Urothelium cell line (cell line): Measurements from ENCODE around the gene SPATA45.
"Not testable (repeated sequence)": the region's sequence is repeated elsewhere in the genome, so short reads cannot be mapped to it uniquely, and the experiment has no call there.

Source experiments
- DNase-seq: peaks from one replicate; pipeline ENCODE4 v3.0.0; 2011; ENCODE audit warnings: low spot score, mixed read lengths
- FAIRE-seq: peaks from 2 replicates; lab custom pipeline; 2011; peaks lifted over from hg19 to GRCh38; lab: Jason Lieb, UNC

SPATA45 gene

DNA sequence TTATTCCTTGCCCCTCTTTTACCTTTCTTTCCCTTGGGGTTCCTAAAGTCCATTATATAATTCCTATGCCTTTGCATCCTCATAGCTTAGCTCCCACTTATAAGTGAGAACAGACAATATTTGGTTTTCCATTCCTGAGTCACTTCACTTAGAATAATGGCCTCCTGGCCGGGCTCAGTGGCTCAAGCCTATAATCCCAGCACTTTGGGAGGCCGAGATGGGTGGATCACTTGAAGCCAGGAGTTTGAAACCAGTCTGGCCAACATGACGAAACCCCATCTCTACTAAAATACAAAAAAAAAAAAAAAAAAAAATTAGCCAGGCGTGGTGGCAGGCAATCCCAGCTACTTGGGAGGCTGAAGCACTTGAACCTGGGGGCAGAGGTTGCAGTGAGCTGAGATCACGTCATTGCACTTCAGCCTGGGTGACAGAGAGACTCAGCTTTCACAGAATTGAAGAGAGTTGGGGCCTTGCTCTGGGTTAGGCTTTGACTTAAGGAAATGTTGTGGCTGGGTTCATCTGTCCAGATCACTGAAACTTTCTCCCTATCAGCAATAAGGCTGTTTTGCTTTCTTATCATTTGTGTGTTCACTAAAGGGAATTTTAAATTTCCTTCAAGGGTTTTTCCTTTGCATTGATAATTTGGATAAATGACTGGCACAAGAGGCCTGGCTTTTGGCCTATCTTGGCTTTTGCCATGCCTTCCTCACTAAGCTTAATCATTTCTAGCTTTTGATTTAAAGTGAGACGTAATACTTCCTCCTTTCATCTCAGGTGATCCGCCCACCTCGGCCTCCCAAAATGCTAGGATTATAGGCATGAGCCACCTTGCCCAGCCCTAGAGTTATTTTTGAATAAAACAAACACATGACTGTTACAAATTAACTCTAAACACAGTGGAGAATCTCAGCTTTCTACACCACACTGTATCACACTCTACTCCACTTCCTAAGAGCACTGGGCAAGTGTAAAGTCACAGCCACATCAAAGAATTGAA lies 13.9 kb downstream of the SPATA45 start:
- FAIRE-seq, DNase-seq: not testable (repeated sequence)

DNA sequence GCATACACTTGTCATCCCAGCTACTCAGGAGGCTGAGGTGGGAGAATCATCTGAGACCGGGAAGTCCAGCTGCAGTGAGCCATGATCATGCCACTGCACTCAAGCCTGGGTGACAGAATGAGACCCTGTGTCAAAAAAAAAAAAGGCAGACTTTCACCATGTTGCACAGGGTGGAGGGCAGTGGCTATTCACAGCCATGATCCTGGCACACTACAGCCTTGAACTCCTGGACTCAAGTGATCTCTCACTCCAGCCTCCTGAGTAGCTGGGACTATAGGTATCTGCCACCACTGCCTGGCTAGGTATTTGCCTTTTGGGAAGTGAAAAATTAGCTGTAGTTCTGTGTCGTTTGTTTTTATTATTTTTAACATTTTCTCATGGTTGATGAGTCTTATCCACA lies 19.1 kb downstream of the SPATA45 start:
- FAIRE-seq: no peak
- no peak for DNase-seq

DNA sequence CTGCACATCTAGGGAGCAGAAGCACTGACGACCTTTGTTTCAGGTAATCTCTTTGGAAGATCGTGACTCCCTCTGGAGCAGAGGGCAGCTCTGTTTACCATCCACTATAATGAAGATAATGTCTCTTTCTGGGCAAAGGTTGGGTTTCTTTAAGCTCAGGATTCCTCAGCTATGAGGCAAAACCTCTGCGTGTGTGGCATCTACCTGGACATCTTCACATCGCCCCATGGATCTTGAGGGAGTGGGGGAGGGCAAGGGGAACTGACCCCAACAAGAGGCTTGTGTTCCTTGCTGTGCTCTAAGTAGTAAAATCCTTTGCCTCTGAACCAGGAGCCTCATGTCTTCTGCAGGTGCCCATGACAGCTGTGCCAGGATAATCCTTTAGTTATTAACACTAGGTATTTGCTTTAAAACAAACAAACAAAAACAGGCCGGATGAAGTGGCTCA lies 19.6 kb downstream of the SPATA45 start:
- FAIRE-seq (no peak), DNase-seq (no peak)

- FAIRE-seq (no peak), DNase-seq (no peak)
Measured at GRCh38 chr1:212827171-212827776, 20.2 kb downstream of the SPATA45 start.

- DNase-seq (no peak), FAIRE-seq (no peak)
Measured at GRCh38 chr1:212825798-212826452, 21.5 kb downstream of the SPATA45 start.

GRCh38 chr1:212824201-212824600 lies 23.2 kb downstream of the SPATA45 start:
- DNase-seq (no peak), FAIRE-seq (no peak)

DNA sequence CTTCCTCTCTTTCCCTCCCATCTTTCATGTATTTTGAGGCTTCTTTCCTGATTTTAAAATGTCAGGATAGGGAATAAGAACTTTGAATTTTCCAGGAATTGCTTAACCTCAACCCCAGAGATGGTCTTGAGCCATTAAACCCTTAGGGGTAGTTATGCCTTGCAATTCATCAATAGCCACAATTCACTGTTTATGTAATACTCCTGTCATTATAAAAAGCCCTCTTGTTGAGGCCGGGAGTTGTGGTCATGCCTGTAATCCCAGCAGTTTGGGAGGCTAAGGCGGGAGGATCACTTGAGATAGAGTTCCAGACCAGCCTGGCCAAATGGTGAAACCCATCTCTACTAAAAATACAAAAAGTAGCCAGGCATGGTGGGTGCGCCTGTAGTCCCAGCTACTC lies 24.5 kb downstream of the SPATA45 start:
- no peak for FAIRE-seq

DNA sequence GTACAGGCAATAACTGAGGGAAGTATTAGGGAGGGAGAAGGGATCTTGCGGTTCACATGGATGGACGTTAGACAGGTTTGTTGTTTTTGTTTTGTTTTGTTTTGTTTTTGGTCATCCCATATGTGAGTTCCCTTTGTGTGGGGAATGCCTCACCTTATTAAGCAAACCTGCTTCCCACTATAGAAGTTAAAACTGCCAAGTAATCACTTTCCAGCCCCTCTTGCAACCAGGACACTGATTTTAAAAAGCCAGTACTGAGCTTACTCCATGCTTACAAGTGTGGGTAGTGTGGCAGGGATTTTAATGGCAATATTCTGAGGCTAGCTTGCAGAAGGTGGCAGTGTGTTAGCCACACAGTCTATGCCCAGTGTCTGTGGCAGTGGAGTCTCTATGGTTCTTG lies 26.5 kb downstream of the SPATA45 start:
- FAIRE-seq (no peak), DNase-seq (no peak)

More for the DNA sequence above, 24.5 kb downstream of the SPATA45 start:
- DNase-seq: no peak

DNA sequence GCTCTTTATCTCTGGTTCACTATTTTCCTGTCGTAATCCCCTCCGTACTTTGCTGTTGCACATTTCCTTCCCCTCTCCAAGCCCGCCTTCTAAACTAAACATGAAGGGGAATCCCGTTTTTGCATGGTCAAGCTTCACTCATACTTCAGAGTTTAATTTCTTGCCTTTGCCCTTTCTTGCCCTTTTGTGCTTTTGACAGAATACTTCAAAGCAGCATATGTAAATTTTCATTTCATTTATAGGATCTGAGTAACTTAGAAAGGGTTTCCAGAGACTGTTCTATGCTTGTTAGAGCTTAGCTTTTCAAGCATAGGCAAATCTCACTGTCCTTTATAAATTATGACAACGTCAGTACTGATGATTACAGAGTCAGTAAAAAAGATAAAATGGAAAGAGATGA lies 27.7 kb downstream of the SPATA45 start:
- FAIRE-seq (no peak), DNase-seq (no peak)

DNA sequence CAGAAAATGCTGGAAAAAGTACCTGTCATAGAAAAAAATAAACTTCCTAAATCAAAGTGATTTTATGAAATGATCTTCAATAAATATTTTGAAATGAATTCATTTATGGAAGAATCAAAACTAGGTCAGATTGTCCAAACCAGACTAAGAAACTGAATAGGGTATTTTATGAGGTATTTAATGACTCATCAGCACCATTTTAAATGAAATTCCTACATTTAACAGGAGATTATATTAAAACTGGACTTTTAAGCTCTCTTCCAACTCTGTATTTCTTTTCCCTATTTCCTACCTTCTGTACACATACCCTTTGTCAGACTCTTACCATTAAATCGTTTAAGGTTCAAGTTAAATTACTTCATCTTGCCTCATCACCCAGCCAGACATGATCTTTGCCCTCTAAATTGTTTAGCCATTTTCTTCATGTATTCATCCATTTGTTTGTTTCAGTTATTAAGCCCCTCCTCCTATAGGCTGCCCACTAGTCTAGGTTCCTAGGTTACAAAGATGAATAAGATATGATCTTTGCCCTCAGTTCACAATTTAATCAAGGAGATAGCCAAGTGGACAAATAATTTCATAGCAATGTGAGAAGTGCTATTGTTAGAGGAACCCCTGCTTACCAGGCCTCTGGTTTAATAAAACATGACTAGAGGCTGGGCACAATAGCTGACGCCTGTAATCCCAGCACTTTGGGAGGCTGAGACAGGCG lies 30.7 kb downstream of the SPATA45 start:
- FAIRE-seq: no peak

GRCh38 chr1:212814537-212815334 lies 32.7 kb downstream of the SPATA45 start:
- FAIRE-seq: no peak
- DNase-seq: no peak

More for the DNA sequence above, 30.7 kb downstream of the SPATA45 start:
- DNase-seq: no peak

DNA sequence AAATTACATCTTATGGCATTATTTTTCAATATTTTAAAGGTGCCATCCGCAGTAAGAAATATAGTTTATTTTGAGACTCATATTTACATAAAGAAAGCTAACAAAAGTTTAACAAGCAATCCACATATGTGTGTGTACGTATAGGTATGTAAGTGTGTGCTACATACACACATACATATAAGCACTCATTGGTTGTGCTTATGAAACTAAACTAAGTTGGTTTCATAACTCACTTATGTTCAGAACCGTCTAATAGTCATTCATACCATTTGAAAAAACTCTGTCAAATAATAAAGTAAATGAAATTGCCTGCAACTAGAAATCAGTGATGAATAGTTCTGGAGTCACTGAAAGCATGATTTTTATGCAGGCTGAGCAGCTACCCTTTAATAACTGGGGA lies 41.7 kb downstream of the SPATA45 start:
- DNase-seq (no peak), FAIRE-seq (no peak)

GRCh38 chr1:212797681-212798080 lies 49.8 kb downstream of the SPATA45 start:
- no peak for DNase-seq
- FAIRE-seq: no peak

DNA sequence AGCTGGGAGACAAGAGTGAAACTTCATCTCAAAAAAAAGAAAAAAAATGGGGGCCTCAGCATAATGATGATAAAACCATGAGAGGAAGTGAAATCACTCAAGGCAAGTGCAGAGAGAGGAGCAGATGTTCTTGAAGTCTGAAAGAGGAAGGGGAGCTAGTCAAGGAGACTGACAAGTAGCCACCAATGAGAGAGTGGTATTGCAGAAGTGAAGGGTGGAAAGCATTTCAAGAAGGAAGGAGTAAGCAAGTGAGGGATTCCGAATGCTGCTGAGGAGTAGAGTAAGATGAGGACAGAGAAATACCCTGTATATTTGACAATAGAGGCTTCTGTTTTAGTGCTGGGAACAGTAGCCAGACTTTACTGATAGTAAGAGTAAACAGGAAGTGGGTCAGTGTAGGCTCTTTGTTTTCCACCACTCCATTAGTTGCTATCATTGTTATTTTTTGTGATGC lies 52.9 kb downstream of the SPATA45 start:
- FAIRE-seq (no peak), DNase-seq (no peak)

DNA sequence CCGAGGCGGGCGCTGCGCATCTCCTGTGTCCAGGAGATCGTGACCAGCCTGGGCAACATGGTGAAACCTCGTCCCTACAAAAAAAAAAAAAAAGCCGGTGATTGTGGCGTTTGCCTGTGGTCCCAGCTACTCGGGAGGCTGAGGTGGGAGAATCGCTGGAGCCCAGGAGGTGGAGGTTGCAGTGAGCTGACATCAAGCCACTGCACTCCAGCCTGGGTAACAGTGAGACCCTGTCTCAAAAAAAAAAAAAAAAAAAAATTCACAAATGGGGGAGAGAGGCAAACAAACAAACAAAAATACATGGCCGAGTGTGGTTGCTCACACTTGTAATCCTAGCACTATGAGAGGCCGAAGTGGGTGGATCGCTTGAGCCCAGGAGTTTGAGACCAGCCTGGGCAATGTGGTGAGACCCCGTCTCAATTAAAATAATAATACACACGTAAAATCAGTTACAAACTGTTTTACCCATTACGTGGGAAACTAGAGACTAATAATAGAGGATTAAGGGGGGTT lies 55.0 kb downstream of the SPATA45 start:
- no peak for FAIRE-seq
- no peak for DNase-seq

GRCh38 chr1:212791676-212792395 lies 55.6 kb downstream of the SPATA45 start, which contains the start of the genes NSL1 and TATDN3:
Gene NSL1 (minus strand): TSS chr1:212791777. CDS start chr1:212791763, 14 bp downstream.
Gene TATDN3 (plus strand): TSS chr1:212791894. CDS start chr1:212791922, 28 bp downstream.
- FAIRE-seq: no peak
- peak; percentile 85 for DNase-seq

DNA sequence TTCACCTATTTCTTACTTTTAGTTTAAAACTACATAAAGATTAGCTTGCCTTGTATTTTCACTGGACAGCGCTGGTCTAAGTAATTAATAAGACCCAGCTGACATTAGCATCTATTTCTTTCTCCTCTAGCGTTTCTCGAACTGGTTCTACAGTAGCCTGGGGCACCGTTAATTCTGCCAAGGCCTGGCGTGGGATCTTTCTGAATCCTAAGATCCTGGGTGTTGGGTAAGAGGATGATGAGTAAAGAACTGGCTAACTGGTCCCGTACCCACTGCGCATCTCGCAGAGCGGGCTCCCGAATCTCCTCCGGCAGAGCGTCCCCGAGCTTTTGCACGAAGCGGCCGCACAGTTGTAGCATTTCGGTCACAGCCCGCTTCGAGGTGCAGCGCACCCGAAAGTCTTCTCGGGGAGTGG lies 56.2 kb downstream of the SPATA45 start:
- DNase-seq (peak; percentile 74), FAIRE-seq (no peak)

DNA sequence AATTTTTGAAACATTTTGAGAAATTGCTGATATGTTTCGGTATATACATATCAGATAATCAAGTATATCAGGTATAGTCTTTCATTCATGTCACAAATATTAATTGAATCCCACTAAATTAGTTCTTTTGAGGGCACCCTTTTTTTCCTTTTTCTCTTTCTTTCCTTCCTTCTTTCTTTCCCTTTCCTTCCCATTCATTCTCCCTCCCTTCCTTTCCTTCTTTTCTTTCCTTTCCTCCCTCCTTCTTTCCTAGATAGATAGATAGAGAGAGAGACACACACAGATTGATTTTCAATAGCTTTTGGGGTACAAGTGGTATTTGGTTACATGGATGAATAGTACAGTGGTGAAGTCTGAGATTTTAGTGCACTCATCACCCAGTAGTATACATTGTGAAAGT lies 61.6 kb downstream of the SPATA45 start:
- FAIRE-seq (no peak), DNase-seq (no peak)

- DNase-seq (no peak), FAIRE-seq (no peak)
Measured at GRCh38 chr1:212783976-212784375, 63.5 kb downstream of the SPATA45 start.
